Adrenal gland (tissue), 5 donors: ENCODE measurements around the gene U2SURP.

Source experiments
- POLR2A ChIP-seq, 2 donors: fragments of 450-650 bp; IDR thresholded peaks; one replicate each; pipeline ENCODE4 v1.6.1; 2017; ENCODE audit warnings: antibody characterized with exemption in 2 of 2, mild to moderate bottlenecking in 2 of 2, moderate library complexity in 1 of 2
- TF ChIP-seq, protein P1 (sequence below), 6 experiments: fragments of 450-650 bp in 4 of 6; fragments of 200-600 bp in 2 of 6; sonication (generic) in 1 of 6; IDR thresholded peaks; 1 replicate in 5 of 6; 2 replicates in 1 of 6; pipeline versions ENCODE4 v1.5.1 to v1.8.0; 2016 to 2021; ENCODE audit warnings: antibody characterized with exemption in 6 of 6, mild to moderate bottlenecking in 2 of 6, moderate library complexity in 1 of 6
- donor health status: DM: no; HTN: no; CAD: no.

DNA sequence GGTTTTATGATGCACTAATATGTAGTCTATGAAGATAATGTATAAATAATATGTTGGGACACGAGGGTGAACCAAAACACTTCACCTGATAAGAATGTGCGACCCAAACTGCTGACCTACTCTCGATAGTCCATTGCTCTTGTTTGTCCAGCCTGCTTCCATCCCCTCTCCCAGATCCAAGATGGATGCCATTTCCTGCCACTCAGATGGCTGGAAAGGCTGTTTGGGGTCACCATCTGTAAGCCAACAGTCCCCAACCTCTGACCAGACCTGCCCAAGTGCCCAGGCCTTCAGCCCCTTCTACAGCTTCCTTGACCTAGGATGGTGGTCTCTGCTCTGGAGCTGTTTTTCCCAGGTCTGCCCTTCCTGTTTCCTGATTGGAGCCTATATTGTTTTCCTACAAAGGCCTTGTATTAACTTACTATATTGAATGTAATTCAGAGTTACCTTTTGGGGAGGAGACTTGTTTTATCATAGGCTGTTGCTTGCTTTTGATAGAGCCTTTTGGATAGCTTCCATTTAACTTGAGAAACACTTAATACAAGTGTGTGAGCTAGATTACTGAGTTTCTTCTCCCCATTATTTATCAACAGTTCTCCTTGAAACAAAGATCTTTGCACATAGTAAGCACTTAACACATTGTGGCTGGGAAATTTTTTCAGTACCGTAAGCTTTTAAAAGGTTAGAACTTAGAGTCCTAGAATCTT is 32.9 kb upstream of the U2SURP start:
- TF ChIP-seq, protein P1, sequence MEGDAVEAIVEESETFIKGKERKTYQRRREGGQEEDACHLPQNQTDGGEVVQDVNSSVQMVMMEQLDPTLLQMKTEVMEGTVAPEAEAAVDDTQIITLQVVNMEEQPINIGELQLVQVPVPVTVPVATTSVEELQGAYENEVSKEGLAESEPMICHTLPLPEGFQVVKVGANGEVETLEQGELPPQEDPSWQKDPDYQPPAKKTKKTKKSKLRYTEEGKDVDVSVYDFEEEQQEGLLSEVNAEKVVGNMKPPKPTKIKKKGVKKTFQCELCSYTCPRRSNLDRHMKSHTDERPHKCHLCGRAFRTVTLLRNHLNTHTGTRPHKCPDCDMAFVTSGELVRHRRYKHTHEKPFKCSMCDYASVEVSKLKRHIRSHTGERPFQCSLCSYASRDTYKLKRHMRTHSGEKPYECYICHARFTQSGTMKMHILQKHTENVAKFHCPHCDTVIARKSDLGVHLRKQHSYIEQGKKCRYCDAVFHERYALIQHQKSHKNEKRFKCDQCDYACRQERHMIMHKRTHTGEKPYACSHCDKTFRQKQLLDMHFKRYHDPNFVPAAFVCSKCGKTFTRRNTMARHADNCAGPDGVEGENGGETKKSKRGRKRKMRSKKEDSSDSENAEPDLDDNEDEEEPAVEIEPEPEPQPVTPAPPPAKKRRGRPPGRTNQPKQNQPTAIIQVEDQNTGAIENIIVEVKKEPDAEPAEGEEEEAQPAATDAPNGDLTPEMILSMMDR (IDR thresholded peaks at IDR 0.05), result no peak
- TF ChIP-seq POLR2A (IDR thresholded peaks at IDR 0.05), result no peak
